Neural cell (in vitro differentiated cells): Measurements from ENCODE around the gene LRP8. TPM values are rescaled to one million over a fixed set of nuclear protein-coding genes. Genes with fewer than 3 reads are reported as not detected.

Source experiments
- H2AFZ ChIP-seq: fragments of 200-600, 300-800 bp; sonication (generic), shearing (Covaris generic); 2 replicates; pipeline ENCODE4 v1.6.0; 2014; ENCODE audit warnings: low read depth, mild to moderate bottlenecking, antibody characterized with exemption, low read length, moderate library complexity
- H3F3A ChIP-seq: fragments of 200-600 bp; shearing (Covaris generic); 2 replicates; pipeline ENCODE4 v1.6.1; 2016; ENCODE audit warnings: mild to moderate bottlenecking, moderate library complexity, mixed read lengths, antibody characterized with exemption, low read length; ENCODE audit not compliant: insufficient read depth, poor library complexity, severe bottlenecking
- H3K27ac ChIP-seq: fragments of 200-600, 300-800 bp; sonication (generic), shearing (Covaris generic); 2 replicates; pipeline ENCODE4 v1.5.1; 2014; ENCODE audit warnings: mild to moderate bottlenecking, low read length, moderate library complexity
- H3K27me3 ChIP-seq: fragments of 300-800, 200-600 bp; sonication (generic), shearing (Covaris generic); 2 replicates; pipeline ENCODE4 v1.6.0; 2014; ENCODE audit warnings: mild to moderate bottlenecking, low read depth, low read length, moderate library complexity; ENCODE audit not compliant: insufficient read depth
- H3K36me3 ChIP-seq: fragments of 300-800, 200-600 bp; sonication (generic), shearing (Covaris generic); 2 replicates; pipeline ENCODE4 v1.5.1; 2014; ENCODE audit warnings: mild to moderate bottlenecking, antibody characterized with exemption, low read length, moderate library complexity; ENCODE audit not compliant: insufficient read depth
- H3K4me2 ChIP-seq: fragments of 300-800, 200-600 bp; sonication (generic), shearing (Covaris generic); 2 replicates; pipeline ENCODE4 v1.6.0; 2014; ENCODE audit warnings: mild to moderate bottlenecking, low read length
- H3K4me3 ChIP-seq: fragments of 300-800, 200-600 bp; sonication (generic), shearing (Covaris generic); 2 replicates; pipeline ENCODE4 v1.5.1; 2014; ENCODE audit warnings: mild to moderate bottlenecking, low read length, moderate library complexity
- H3K79me2 ChIP-seq: fragments of 200-600 bp; shearing (Covaris generic); replicated peaks from 2 replicates; pipeline ENCODE4 v1.6.0; 2014; ENCODE audit warnings: mild to moderate bottlenecking, low read length, moderate library complexity; ENCODE audit not compliant: insufficient read depth
- H3K9ac ChIP-seq: fragments of 300-800, 200-600 bp; sonication (generic), shearing (Covaris generic); 2 replicates; pipeline ENCODE4 v1.6.1; 2016; ENCODE audit warnings: mild to moderate bottlenecking, low read length, mixed read lengths
- H3K9me2 ChIP-seq: fragments of 200-600 bp; shearing (Covaris generic); 2 replicates; pipeline ENCODE4 v1.6.1; 2016; ENCODE audit warnings: mild to moderate bottlenecking, low read length, mixed read lengths; ENCODE audit not compliant: insufficient read depth
- H3K9me3 ChIP-seq: fragments of 200-600, 300-800 bp; sonication (generic), shearing (Covaris generic); 2 replicates; pipeline ENCODE4 v1.6.1; 2016; ENCODE audit warnings: mild to moderate bottlenecking, mixed run types, low read length, moderate library complexity, mixed read lengths
- H4K20me1 ChIP-seq: fragments of 200-600 bp; shearing (Covaris generic); 2 replicates; pipeline ENCODE4 v1.6.1; 2016; ENCODE audit warnings: mild to moderate bottlenecking, mixed run types; ENCODE audit not compliant: insufficient read depth
- CTCF ChIP-seq: fragments of 450-650 bp; IDR thresholded peaks from 2 replicates; pipeline ENCODE4 v1.5.1; 2014; ENCODE audit warnings: antibody characterized with exemption, mild to moderate bottlenecking, moderate library complexity; ENCODE audit not compliant: poor library complexity, severe bottlenecking
- EP300 ChIP-seq: fragments of 450-650 bp; conservative IDR thresholded peaks from 2 replicates; pipeline ENCODE4 v1.6.1; 2014; ENCODE audit warnings: antibody characterized with exemption, mild to moderate bottlenecking, moderate library complexity; ENCODE audit not compliant: poor library complexity, severe bottlenecking
- EZH2 ChIP-seq: fragments of 200-600, 300-800 bp; shearing (Covaris generic), sonication (generic); IDR thresholded peaks from 2 replicates; pipeline ENCODE4 v1.6.1; 2014; ENCODE audit warnings: antibody characterized with exemption, low read length, borderline replicate concordance, mild to moderate bottlenecking; ENCODE audit not compliant: insufficient read depth, poor library complexity, severe bottlenecking
- MXI1 ChIP-seq: fragments of 450-650 bp; conservative IDR thresholded peaks from 2 replicates; pipeline ENCODE4 v1.6.1; 2014; ENCODE audit warnings: antibody characterized with exemption, mild to moderate bottlenecking; ENCODE audit not compliant: poor library complexity, severe bottlenecking
- POLR2AphosphoS5 ChIP-seq: IDR thresholded peaks from 2 replicates; pipeline ENCODE4 v1.6.1; 2012
- RAD21 ChIP-seq: fragments of 450-650 bp; conservative IDR thresholded peaks from 2 replicates; pipeline ENCODE4 v1.6.1; 2014; ENCODE audit warnings: antibody characterized with exemption, mild to moderate bottlenecking, moderate library complexity
- SMC3 ChIP-seq: fragments of 450-650 bp; conservative IDR thresholded peaks from 2 replicates; pipeline ENCODE4 v1.6.1; 2014; ENCODE audit warnings: antibody characterized with exemption, mild to moderate bottlenecking, moderate library complexity; ENCODE audit not compliant: poor library complexity
- TAF1 ChIP-seq: IDR thresholded peaks from 2 replicates; pipeline ENCODE4 v1.6.1; 2012; ENCODE audit warnings: low read depth
- polyA plus RNA-seq: library from polyadenylated mRNA; depleted of rRNA; stranded (reverse); fragments of >200 nt; gene quantifications from 2 replicates; pipeline ENCODE4 v1.2.3, GENCODE V29; 2014
- TF ChIP-seq, protein P1 (sequence below): IDR thresholded peaks from 2 replicates; pipeline ENCODE4 v1.6.1; 2012; ENCODE audit warnings: borderline replicate concordance

LRP8 gene
- polyA plus RNA-seq, 1 donor from 2014 or later, result 65.8 TPM

DNA sequence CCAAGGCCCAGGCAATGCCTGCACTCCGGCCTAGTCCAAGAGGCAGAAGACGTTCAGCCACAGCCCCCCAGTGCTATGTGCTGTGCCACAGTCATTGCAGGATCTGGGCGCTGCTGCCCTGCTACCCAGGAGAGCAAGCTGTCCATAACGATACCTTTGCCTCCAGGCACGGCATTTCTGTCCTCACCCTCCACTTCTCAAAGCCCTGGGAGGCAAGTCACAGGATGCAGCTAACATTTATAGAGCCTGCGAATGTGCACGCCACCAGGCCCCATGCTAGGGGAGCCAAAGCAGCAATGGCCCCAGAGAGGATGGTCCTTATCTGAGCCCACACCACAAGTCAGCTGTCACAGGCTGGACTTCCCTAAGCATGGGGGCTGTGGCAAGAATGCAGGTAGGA, 13.8 kb downstream of the LRP8 start:
- H3K4me2 ChIP-seq, result no peak overlapping the region
- H3K27ac ChIP-seq, result no peak overlapping the region
- H3K9me3 ChIP-seq, result no peaks in the 10 kb centered on the region
- peaks cover 23% of the 10 kb centered on the region for H3K79me2 ChIP-seq
- no peak overlapping the region for H2AFZ ChIP-seq
- H3K27me3 ChIP-seq, result no peaks in the 10 kb centered on the region
- H4K20me1 ChIP-seq, result no peaks in the 10 kb centered on the region
- TF ChIP-seq, protein P1, sequence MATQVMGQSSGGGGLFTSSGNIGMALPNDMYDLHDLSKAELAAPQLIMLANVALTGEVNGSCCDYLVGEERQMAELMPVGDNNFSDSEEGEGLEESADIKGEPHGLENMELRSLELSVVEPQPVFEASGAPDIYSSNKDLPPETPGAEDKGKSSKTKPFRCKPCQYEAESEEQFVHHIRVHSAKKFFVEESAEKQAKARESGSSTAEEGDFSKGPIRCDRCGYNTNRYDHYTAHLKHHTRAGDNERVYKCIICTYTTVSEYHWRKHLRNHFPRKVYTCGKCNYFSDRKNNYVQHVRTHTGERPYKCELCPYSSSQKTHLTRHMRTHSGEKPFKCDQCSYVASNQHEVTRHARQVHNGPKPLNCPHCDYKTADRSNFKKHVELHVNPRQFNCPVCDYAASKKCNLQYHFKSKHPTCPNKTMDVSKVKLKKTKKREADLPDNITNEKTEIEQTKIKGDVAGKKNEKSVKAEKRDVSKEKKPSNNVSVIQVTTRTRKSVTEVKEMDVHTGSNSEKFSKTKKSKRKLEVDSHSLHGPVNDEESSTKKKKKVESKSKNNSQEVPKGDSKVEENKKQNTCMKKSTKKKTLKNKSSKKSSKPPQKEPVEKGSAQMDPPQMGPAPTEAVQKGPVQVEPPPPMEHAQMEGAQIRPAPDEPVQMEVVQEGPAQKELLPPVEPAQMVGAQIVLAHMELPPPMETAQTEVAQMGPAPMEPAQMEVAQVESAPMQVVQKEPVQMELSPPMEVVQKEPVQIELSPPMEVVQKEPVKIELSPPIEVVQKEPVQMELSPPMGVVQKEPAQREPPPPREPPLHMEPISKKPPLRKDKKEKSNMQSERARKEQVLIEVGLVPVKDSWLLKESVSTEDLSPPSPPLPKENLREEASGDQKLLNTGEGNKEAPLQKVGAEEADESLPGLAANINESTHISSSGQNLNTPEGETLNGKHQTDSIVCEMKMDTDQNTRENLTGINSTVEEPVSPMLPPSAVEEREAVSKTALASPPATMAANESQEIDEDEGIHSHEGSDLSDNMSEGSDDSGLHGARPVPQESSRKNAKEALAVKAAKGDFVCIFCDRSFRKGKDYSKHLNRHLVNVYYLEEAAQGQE, result no peak
- TF ChIP-seq POLR2AphosphoS5 (no peak), CTCF (no peak), SMC3 (no peak), TAF1 (no peak), MXI1 (no peak), RAD21 (no peak), EP300 (no peak), EZH2 (no peak)
- H3K9ac ChIP-seq, result no peak overlapping the region
- no peak overlapping the region for H3K4me3 ChIP-seq
- no peaks in the 10 kb centered on the region for H3K9me2 ChIP-seq
- no peaks in the 10 kb centered on the region for H3F3A ChIP-seq
- H3K36me3 ChIP-seq, result no peaks in the 10 kb centered on the region

DNA sequence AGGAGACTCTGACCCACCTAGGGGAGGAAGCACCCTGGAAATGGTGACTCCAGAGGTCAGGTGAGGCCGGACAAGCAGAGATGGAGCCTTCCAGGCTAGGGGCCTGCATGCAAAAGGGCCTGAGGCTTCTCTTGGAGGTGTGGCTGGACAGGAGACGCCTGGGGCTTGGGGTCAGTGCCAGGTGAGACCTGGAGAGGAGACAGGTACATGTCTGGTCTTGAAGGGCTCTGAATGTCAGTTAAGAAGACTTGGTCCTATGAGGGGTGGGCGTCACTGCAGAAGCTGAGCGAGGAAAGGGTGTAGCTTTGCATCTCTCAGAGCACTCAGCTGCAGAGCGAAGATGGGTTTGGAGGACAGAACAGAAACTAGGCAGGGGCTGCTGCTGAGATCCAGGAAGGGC, 14.3 kb downstream of the LRP8 start:
- Histone ChIP-seq H4K20me1 (no peaks in the 10 kb centered on the region), H3K9ac (no peak overlapping the region), H3K4me2 (no peak overlapping the region), H3K9me2 (no peaks in the 10 kb centered on the region), H3K27ac (no peak overlapping the region), H2AFZ (no peak overlapping the region), H3K79me2 (peaks cover 21% of the 10 kb centered on the region), H3F3A (no peaks in the 10 kb centered on the region), H3K4me3 (no peak overlapping the region), H3K9me3 (no peaks in the 10 kb centered on the region), H3K27me3 (no peaks in the 10 kb centered on the region), H3K36me3 (no peaks in the 10 kb centered on the region)
- TF ChIP-seq, protein P1, result no peak
- TF ChIP-seq POLR2AphosphoS5 (no peak), EZH2 (no peak), TAF1 (no peak), RAD21 (no peak), CTCF (no peak), SMC3 (no peak), MXI1 (no peak), EP300 (no peak)
